IPS-NIHi7 (cell line): Measurements from ENCODE around the gene TANC1.
"Not testable (repeated sequence)": the region's sequence is repeated elsewhere in the genome, so short reads cannot be mapped to it uniquely, and the experiment has no call there.

ENCODE experiments used
- DNase-seq: peaks from one replicate; pipeline ENCODE4 v3.0.0; 2012; ENCODE audit warnings: mixed read lengths; ENCODE audit errors: extremely low spot score

Gene TANC1

DNA sequence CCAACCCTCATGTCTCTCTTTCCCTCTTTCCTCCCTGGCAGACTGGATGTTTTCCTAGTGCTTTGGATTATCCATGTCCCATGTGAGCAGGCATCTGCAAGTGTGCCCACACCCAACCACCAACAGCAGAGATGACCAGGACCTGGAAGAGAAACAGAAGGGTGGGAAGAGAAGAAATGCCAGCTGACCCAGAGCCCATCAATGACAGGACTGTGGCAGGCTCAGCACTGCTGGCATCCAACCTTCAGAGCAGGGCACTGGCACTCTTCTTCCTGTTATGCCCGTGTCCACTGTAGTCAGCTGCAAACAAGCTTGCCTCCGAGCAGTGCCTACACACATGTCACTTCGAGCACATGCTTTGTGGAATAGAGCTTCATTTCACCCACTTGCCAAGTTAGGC lies 121.1 kb downstream of the TANC1 start:
- DNase-seq = no peak

DNA sequence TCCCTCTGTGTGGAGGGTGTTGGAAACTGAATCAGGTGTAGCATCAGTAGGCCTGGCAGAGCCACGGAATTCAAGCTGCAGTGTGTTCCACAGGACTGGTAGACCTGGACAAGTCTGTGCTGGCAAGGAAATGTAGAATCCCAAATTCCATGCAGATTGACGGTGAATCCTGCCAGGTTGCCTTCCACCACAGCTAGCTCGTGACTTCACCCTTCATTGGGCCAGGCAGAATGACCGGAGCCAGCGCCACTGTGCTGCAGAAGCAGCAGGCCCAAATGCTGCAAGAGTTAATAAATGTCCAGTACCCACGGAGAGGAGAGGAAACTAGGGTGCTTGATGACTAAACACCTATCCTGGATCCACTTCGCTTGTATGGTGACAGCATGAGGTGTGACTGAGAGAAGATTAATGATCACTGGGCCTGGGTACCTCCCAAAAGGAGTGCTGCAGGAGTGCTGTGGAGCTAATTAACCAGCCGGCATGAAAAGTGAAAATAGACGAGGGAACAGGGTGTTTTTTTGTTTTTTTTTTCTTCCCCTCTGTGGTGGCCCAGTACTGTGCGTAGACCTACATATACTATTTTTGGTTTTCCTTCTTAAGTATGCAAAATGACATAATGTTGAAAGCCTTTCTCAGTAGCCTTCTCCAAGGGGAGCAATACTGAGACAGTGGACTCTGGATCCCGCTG lies 122.2 kb downstream of the TANC1 start:
- DNase-seq = no peak

DNA sequence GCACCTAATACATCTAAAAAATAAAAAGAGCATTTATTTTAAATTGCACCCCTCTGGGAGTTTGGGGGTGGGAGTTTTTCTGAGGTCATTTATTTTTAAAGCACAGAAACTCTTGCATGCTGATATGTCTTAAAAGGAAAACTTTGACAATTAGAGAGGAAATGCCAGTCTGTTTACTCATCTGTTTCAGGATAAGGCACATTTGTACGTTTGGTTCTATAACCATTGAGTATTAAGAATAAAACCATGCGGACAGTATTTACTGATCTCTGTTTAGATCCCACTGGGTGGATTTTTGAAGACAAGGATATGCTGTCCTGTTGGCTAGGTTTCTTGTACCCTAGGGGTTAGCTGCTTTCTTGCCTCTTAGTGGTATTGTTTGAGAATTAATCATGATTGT lies 122.9 kb downstream of the TANC1 start:
- DNase-seq = no peak

DNA sequence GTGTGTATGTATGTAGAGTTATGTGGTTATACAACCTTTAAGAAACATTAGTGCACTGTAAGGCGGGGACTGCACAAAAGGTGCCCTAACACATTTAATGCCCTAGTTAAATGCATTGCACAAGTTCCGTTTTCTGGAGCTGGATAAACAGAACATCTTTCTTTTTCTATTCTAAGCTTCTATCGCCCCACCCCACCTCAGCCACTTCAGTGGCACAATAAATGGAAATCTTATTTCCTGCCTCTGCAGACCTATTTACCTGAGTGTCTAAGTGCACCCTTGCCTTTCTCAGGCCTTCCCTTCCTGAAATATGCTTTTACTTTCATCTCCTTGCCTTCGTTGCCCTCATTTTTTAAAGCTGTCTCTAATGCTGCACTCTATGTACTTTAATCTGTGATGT lies 123.5 kb downstream of the TANC1 start:
- DNase-seq = no peak

DNA sequence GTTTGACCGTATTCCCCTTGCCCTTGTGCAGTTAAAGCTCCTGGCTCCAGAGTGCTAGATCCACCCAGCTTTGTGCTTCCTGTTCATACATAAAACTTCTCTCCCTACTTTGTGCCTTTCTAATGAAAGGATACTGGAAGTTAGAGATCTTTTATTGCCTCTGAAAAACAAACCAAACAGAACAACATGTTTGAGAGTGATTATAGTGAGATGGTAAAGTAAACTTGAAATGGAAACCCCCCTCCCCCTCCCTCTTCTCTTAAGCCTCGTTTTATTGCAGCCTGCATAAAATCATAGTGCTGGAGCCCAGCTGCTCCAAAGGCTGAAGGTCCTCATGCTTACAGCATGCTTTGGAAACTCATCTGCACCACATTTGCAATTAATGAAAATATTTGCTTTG lies 125.1 kb downstream of the TANC1 start:
- no peak for DNase-seq

DNA sequence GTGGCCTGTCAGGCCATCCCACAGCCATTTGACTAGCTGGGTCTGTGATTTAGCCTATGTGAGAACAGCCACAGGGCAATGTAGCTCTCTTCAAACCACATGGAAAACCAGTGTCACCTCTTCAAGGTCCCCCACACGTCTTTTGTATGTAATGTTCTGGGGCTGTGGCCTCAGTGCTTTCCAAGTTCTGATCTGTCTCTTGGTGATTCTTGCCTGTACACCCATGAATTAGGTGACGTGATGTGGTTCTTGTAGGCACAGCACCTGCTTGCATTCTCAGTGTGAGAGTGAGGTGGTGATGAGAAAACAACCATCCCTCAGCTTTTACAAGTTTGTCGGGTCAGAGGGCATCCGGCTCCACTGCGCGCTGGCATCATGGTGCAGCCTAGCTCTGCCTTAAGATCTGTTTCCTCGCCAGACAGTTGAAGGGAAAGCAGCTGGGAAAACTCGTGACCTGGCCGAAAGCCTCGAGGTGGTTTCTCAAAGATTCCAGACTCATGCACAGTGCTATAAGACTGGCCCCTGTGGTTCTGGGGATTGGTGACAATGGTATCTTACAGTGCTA lies 125.8 kb downstream of the TANC1 start:
- no peak for DNase-seq

DNA sequence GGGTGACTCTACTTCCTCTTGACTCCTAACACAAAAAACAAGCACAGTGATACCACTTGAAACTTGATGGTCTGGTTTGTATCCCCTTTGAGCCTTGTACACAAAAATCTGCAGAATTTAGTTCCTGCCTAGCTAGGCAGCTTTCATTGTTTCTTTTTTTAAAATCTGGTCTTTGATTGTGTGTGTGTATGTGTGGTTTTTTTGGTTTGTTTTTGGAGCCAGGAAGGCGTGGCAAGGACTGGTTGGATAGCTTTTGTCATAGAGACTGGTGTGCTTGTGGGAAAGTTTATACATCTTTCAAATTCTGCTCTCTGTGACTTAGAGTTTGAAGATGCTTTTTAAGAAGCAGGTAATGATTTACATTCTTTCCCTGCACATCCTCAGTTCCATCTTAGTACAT lies 127.4 kb downstream of the TANC1 start:
- no peak for DNase-seq

DNA sequence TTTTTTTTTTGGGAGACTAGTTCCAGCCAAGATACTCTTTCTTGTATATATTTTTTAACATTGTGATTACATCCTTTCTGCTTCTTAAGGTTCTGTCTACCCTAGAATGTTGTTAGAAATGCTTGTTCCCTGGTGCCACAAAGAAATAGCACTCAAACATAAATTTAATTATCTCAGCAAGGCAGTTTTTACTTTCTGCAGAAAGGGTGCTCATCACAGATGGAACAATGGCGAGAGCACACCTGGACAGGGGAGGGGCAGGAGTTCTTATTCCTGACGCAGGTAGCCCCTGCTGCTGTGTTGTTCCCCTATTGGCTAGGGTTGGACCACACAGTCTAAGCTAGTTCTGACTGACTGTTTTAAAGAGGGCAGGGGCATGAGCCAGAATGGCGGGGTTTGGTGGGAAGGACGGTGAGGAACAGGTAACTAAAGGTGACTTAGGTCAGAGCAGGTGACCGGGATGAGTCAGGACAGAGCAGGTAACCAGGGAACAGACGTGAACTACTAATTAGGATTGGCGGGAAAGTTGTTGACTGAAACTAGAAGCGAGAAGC lies 127.9 kb downstream of the TANC1 start:
- not testable (repeated sequence) for DNase-seq

DNA sequence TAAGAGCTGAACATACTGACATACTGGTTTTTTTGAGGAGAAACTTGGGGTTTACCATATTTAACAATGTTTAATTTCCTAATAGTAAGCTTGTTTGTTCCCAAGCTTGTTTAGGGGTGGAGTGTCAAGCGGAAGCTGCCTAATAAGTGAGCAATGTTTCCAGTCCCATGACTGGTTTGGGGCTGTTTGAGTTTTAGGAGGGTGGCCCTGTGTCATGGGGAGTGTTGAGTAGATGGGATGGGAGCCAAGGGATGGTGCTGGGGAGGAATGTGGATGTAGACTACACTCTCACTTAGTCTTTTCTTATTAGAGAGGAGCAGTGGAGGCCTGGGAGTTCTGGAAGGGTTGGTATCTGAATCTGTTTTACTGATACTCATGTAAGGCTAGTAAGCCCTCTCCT lies 128.5 kb downstream of the TANC1 start:
- no peak for DNase-seq

DNA sequence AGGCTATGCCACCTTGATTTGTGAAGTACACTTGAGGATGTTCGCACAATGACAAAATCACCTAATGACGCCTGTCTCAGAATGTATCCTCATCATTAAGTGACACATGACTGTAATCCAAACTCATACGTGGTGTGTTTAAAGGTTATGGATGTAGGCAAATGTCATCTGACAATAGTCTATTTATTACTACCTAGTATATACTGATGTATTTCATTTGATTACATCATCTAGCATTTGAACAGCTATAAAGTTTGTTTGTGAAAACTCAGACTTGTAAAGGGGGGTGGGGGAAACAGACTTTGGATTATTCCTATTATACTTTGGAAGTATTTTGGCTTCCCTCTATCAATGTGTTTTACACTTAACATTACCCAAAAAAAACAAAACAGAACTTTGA lies 129.9 kb downstream of the TANC1 start:
- DNase-seq = no peak

DNA sequence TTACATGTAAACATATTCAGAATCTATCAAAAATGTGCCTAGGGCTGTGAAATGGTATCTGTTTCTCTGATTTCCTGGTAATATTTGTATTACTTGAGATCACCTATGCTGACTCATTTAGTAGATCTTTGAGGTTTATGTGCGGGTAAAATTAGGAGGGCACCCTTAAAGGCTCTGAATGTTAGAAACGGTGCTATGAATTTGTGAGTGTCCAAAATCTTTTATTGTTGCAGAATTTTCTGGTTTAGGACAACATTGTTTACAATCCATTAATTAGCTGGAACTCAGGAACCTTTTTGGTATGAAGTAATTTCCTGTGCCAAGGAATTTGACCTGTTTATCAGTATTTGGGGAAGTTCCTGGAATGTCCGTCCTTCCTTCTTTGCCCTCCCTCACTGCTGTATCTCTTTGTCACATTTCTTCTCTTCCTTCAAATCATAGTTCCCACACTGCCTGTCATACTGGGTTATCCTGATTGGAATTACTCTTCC lies 130.5 kb downstream of the TANC1 start:
- DNase-seq = no peak

DNA sequence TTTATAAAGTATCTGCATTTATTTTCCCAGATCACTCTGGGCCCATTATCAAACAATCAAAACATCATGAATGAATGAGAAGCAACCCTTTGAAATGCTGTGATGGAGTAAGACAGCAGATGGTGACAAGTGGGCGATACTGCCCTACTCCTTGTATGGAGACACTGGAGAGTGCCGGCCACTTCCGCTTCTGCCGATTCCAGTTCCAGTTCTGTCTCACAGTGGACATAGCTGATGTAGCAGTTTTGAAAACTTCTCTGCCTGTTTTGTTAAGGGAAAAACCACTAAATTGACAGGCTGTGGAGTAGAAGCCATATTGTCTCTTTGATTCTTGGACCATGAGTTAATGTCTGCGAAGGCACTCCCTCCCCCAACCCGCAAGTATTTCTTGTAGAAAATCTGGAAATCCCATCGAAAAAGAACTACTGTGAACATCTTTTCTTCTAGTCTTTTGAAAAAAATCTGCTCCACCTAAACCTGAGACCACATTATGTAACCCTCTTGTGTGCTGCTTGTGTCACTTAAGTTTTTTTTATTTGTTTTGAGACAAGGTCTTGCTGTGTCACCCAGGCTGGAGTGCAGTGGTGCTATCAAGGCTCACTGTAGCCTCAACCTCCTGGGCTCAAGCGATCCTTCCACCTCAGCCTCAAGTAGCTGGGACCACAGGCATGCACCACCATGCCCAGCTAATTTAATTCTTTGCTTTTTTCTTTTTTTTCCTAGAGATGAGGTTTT lies 133.5 kb downstream of the TANC1 start:
- DNase-seq = no peak

DNA sequence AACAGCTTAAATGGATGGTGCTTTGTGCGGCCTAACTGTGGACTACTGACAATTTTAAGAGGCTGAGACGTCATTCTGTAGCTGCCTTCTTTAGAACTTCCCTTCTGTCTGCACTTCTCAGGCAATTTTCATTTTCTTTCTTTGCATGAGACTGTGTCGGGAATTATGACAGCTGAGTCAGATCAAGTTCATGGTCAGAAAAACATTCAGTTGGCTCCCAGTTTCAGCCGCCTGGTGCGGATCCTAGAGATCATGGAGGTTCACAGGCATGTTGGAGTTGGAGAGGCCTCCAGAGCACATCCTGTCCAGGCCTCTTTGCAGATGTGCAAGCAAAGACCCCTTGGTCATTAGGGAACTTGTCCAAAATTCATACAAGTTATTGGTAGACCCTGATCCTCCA lies 135.0 kb downstream of the TANC1 start:
- DNase-seq = no peak

DNA sequence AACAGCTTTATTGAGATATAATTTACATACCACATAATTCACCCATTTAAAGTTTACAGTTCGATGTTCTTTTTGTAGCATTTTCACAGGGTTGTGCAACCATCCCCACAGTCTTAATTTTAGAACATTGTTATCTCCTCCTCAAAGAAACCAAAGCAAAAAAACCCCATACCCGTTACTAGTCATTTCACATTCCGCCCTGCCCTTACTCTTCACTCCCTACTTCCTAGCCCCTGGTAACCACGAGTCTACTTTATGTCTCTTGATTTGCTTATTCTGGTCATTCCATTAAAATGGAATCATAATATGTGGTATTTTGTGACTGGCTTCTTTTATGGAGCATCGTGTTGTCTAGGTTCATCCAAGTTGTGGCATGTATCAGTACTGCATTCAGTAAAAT lies 137.7 kb downstream of the TANC1 start:
- DNase-seq = no peak

DNA sequence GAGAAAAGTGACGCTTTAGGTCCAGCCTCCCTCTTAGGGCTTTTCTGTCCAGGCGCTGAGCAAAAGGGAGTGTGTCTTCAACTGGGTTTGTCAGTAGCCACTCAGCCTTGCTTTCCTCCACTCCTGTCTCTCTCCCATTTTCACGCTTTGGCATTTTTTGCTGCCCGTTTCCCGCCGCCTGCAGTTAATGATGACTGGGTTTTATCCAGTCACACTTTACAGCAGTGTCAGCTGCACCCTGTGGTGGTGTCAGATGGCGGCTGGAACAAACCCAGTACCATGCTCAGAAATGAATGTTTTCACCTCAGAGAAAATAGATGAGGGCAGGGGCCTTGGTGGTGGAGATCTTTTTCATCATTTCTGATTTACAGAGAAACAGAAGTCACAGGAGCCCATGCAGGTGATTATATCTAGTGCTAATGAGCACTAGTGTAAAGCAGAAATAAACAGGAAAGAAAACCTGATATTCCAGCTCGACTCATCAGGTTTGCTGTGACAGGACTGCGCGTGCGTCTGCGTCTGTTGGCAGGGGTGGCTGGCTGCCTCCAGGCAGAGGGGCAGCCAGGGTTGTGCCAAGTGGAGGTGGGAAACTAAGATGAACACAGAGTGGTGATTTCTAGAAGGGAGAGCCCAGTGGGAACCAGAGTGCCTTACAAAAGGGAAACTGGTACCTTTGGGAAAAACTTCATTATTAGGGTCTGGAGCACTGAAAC lies 139.9 kb downstream of the TANC1 start:
- DNase-seq = no peak

DNA sequence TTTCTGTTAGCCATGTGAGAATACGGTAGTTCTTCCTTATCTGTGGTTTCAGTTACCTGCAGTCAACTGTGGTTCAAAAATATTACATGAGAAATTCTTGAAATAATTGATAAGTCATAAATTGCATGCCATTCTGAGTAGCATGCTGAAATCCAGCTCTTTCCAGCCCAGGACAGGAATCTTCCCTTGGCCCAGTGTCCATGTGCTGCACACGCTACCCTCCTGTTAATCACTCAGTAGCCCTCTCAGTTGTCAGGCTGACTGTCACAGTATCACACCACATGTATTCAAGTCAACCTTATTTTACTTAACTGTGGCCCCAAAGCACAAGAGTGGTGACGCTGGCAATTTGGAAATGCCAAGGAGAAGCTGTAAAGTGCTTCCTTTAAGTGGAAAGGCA lies 141.1 kb downstream of the TANC1 start:
- DNase-seq = no peak

DNA sequence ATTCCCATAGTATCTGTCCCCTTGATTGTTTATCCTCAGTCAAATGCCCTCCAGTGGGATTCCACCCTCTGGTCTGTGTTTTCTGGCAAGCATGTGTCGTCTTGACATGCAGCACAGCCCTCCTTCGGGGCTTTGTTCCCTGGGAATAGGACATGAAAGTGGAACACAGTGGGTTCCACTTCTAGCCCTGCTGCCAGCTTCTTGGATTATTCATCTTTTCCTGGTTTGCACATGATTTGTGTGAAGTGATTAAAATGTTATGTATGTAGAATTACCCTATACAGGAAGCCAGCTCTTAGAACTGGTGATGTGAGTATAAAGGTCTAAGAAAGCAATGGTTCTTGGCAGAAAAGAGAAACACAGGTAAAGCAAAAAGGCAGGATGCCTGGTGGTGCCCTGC lies 142.3 kb downstream of the TANC1 start:
- DNase-seq = no peak

DNA sequence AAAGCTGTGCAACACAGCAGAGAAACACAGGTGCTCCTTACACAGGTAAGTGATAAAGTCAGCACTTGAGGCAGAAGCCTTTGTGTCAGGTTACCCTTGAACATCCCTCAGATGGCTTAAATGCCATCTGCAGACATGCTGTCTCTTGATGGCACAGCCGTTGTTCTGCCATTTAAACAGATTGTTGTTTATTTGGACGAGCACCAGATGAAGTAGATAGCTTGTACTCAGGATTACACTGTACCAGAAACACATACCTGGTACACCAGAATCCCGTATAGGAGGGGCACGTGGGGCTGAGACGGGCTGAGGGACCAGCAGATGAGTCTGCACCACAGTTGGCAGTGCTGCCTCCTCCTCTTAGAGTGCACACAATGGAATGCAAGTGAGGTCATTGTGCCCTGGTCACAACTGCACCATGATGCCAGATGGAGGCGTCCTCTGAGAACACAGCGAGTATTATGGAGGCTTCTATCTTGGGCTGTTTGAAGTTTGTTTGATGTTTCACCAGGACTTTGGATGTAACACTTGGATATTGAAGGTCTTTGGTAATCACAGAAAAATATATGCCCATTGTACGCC lies 143.0 kb downstream of the TANC1 start:
- no peak for DNase-seq

DNA sequence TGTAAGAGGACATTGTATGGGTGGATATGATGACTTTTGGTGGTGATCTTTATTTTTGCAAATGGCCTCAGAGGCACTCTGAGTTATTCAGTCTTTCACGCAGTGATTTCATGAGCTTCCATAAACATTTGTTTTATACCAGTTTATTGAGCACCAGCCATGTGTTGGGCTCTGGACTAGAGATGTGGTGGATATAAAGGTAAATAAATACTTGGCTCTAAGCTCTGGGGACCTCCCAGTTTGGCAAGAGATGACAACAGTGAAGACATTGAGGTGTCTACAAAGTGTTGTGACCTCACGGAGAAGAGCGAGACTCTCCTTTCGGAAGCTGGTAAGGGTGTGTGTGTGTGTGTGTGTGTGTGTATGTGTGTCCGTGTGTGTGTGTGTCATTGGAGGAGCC lies 146.4 kb downstream of the TANC1 start:
- DNase-seq = no peak

DNA sequence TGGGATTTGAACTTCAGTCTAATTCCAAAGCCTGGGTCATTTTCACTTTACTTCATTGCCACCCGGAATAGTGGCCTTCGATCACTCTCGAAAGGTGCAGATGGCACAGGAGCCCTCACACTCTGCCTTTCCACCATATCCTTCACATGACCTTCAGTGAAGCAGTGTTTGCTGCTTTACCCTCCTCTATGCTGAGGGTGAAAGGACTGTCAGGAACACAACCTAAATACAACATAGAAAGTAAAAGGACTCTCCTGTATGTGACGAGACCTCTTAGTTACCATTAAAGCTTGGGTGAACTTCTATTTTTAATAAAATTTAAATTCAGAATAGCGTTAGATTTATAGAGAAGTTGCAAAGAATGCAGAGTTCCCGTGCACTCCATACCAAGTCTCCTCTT lies 148.5 kb downstream of the TANC1 start:
- no peak for DNase-seq

DNA sequence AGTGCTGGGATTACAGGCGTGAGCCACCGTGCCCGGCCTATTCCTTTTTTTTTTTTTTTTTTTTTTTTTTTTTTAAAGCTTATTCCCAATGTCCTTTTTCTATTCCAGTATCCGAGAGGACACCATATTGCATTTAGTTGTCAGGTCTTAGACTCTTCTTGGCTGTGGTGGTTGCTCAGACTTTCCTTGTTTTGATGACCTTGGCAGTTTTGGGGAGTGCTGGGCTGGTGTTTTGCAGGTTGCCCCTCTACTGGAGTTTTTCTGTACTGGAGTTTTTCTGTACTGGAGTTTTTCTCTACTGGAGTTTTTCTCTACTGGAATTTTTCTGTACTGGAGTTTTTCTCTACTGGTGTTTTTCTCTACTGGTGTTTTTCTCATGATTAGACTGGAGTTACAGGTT lies 149.2 kb downstream of the TANC1 start:
- DNase-seq = no peak
